ENCODE data around the gene NHLH1. TPM values are rescaled to one million over a fixed set of nuclear protein-coding genes. Genes with fewer than 3 reads are reported as not detected.

The NHLH1 gene
- total RNA-seq (under 1 TPM; 0.41 to 0.42 TPM), polyA plus RNA-seq (not detected)

GRCh38 chr1:160366731-160367515, at the start of gene NHLH1:
Gene NHLH1, plus strand, starts transcription at chr1:160367071. Its CDS starts 3,661 bp downstream, at chr1:160370732.
- H3K4me3 Mint-ChIP-seq: no peak within 1 kb of the TSS
- H3K36me3 Mint-ChIP-seq: no peaks in the 10 kb centered on the region
- H3K4me3 ChIP-seq (ENCODE audit: low read length in 2 of 2): no peak within 1 kb of the TSS
- ChIA-PET CTCF (ENCODE audit: partially characterized antibody) (interaction anchor here (3.3 kb wide), 1 partner anchor 9 kb away, joined by 16 read pairs; no protein-coding TSS in a partner anchor), POLR2A (ENCODE audit: partially characterized antibody) (no interaction called here)
- no peaks in the 10 kb centered on the region for H3K9me3 ChIP-seq (ENCODE audit: control insufficient read depth in 1 of 2, low read length in 2 of 2)
- peak within 1 kb of the TSS in 4 of 7 donors; percentile 55 to 81 (median 78) for H3K27ac Mint-ChIP-seq
- no peak within 1 kb of the TSS for H3K27ac ChIP-seq (ENCODE audit: low read depth, low read length)
- H3K4me1 ChIP-seq (ENCODE audit: insufficient read depth, low read length): no peaks in the 10 kb centered on the region
- peaks cover 0 to 1% (median 0%) of the 10 kb centered on the region in 8 donors for H3K9me3 Mint-ChIP-seq
- H3K27me3 ChIP-seq (ENCODE audit: insufficient read depth, low read length): no peaks in the 10 kb centered on the region
- H3K36me3 ChIP-seq (ENCODE audit: insufficient read depth, low read length): no peaks in the 10 kb centered on the region
- peaks cover 0 to 5% (median 4%) of the 10 kb centered on the region in 4 donors for H3K4me1 Mint-ChIP-seq
- intact Hi-C loops (cut with micrococcal nuclease): no loop called here
- no peak for DNase-seq
- no peaks in the 10 kb centered on the region for H3K27me3 Mint-ChIP-seq

- no peaks in the 10 kb centered on the region for H3K27me3 ChIP-seq (ENCODE audit: insufficient read depth, low read length)
- intact Hi-C loops (cut with micrococcal nuclease): no loop called here
- Mint-ChIP-seq H3K4me1 (peaks cover 18 to 32% (median 28%) of the 10 kb centered on the region in 4 donors), H3K27me3 (no peaks in the 10 kb centered on the region), H3K36me3 (peaks cover 64 to 71% of the 10 kb centered on the region in 2 donors), H3K4me3 (no peak overlapping the region), H3K9me3 (peaks cover 0 to 2% (median 2%) of the 10 kb centered on the region in 8 donors), H3K27ac (peak overlapping the region in 1 of 7 donors; percentile 72)
- ChIA-PET POLR2A (ENCODE audit: partially characterized antibody) (no interaction called here), CTCF (ENCODE audit: partially characterized antibody) (no interaction called here)
- no peak overlapping the region for H3K4me3 ChIP-seq (ENCODE audit: low read length in 2 of 2)
- no peak overlapping the region for H3K27ac ChIP-seq (ENCODE audit: low read depth, low read length)
- H3K36me3 ChIP-seq (ENCODE audit: insufficient read depth, low read length): peaks cover 50% of the 10 kb centered on the region
- H3K9me3 ChIP-seq (ENCODE audit: control insufficient read depth in 1 of 2, low read length in 2 of 2): no peaks in the 10 kb centered on the region
- no peak for DNase-seq
- no peaks in the 10 kb centered on the region for H3K4me1 ChIP-seq (ENCODE audit: insufficient read depth, low read length)
Observed at GRCh38 chr1:160322831-160323230, 44.0 kb upstream of the NHLH1 start.

GRCh38 chr1:160325252-160325651, 41.6 kb upstream of the NHLH1 start:
- H3K36me3 Mint-ChIP-seq: peaks cover 59 to 78% of the 10 kb centered on the region in 2 donors
- Histone ChIP-seq H3K27ac (ENCODE audit: low read depth, low read length) (no peak overlapping the region), H3K36me3 (ENCODE audit: insufficient read depth, low read length) (peaks cover 59% of the 10 kb centered on the region)

GRCh38 chr1:160326418-160326817, 40.5 kb upstream of the NHLH1 start:
- H3K4me1 Mint-ChIP-seq: peaks cover 6 to 13% (median 9%) of the 10 kb centered on the region in 4 donors
- peak overlapping the region in 1 of 7 donors; percentile 41 for H3K27ac Mint-ChIP-seq
- H3K9me3 Mint-ChIP-seq: no peaks in the 10 kb centered on the region
- Histone ChIP-seq H3K4me1 (ENCODE audit: insufficient read depth, low read length) (no peaks in the 10 kb centered on the region), H3K27ac (ENCODE audit: low read depth, low read length) (no peak overlapping the region), H3K9me3 (ENCODE audit: control insufficient read depth in 1 of 2, low read length in 2 of 2) (no peaks in the 10 kb centered on the region), H3K27me3 (ENCODE audit: insufficient read depth, low read length) (no peaks in the 10 kb centered on the region), H3K36me3 (ENCODE audit: insufficient read depth, low read length) (peaks cover 71% of the 10 kb centered on the region), H3K4me3 (ENCODE audit: low read length in 2 of 2) (no peak overlapping the region)
- H3K36me3 Mint-ChIP-seq: peaks cover 56 to 79% of the 10 kb centered on the region in 2 donors
- POLR2A ChIA-PET (ENCODE audit: partially characterized antibody): no interaction called here
- intact Hi-C loops (cut with micrococcal nuclease): no loop called here
- no peak overlapping the region for H3K4me3 Mint-ChIP-seq
- DNase-seq: no peak
- CTCF ChIA-PET (ENCODE audit: partially characterized antibody): interaction anchor here (0.9 kb wide), 1 partner anchor 35 kb away, joined by 3 read pairs; no protein-coding TSS in a partner anchor
- H3K27me3 Mint-ChIP-seq: no peaks in the 10 kb centered on the region

More at GRCh38 chr1:160325252-160325651, 41.6 kb upstream of the NHLH1 start:
- intact Hi-C loops (cut with micrococcal nuclease): no loop called here
- H3K27me3 Mint-ChIP-seq: no peaks in the 10 kb centered on the region
- H3K9me3 Mint-ChIP-seq: no peaks in the 10 kb centered on the region
- Histone ChIP-seq H3K4me3 (ENCODE audit: low read length in 2 of 2) (no peak overlapping the region), H3K4me1 (ENCODE audit: insufficient read depth, low read length) (no peaks in the 10 kb centered on the region), H3K27me3 (ENCODE audit: insufficient read depth, low read length) (no peaks in the 10 kb centered on the region), H3K9me3 (ENCODE audit: control insufficient read depth in 1 of 2, low read length in 2 of 2) (no peaks in the 10 kb centered on the region)
- peak overlapping the region in 1 of 7 donors; percentile 57 for H3K27ac Mint-ChIP-seq
- no peak for DNase-seq
- POLR2A ChIA-PET (ENCODE audit: partially characterized antibody): no interaction called here
- CTCF ChIA-PET (ENCODE audit: partially characterized antibody): interaction anchor here (0.9 kb wide), 1 partner anchor 34 kb away, joined by 3 read pairs; no protein-coding TSS in a partner anchor
- H3K4me3 Mint-ChIP-seq: no peak overlapping the region
- peaks cover 10 to 22% (median 15%) of the 10 kb centered on the region in 4 donors for H3K4me1 Mint-ChIP-seq

GRCh38 chr1:160328184-160328583, 38.7 kb upstream of the NHLH1 start:
- Mint-ChIP-seq H3K27ac (no peak overlapping the region), H3K27me3 (no peaks in the 10 kb centered on the region), H3K4me1 (peaks cover 0 to 5% (median 3%) of the 10 kb centered on the region in 4 donors), H3K4me3 (no peak overlapping the region), H3K36me3 (peaks cover 54 to 80% of the 10 kb centered on the region in 2 donors), H3K9me3 (no peaks in the 10 kb centered on the region)
- Histone ChIP-seq H3K4me1 (ENCODE audit: insufficient read depth, low read length) (no peaks in the 10 kb centered on the region), H3K9me3 (ENCODE audit: control insufficient read depth in 1 of 2, low read length in 2 of 2) (no peaks in the 10 kb centered on the region), H3K36me3 (ENCODE audit: insufficient read depth, low read length) (peaks cover 83% of the 10 kb centered on the region), H3K27me3 (ENCODE audit: insufficient read depth, low read length) (no peaks in the 10 kb centered on the region), H3K4me3 (ENCODE audit: low read length in 2 of 2) (no peak overlapping the region), H3K27ac (ENCODE audit: low read depth, low read length) (no peak overlapping the region)
- intact Hi-C loops (cut with micrococcal nuclease): no loop called here
- CTCF ChIA-PET (ENCODE audit: partially characterized antibody): interaction anchor here (0.7 to 1.8 kb wide), 4 partner anchors 10 to 250 kb away, joined by 3 to 5 read pairs (median 4); no protein-coding TSS in a partner anchor
- DNase-seq: no peak
- POLR2A ChIA-PET (ENCODE audit: partially characterized antibody): interaction anchor here (0.7 to 1.1 kb wide), 2 partner anchors 24 to 68 kb away, joined by 3 read pairs; no protein-coding TSS in a partner anchor

GRCh38 chr1:160330119-160330518, 36.8 kb upstream of the NHLH1 start:
- Mint-ChIP-seq H3K9me3 (no peaks in the 10 kb centered on the region), H3K4me3 (no peak overlapping the region), H3K27me3 (no peaks in the 10 kb centered on the region), H3K36me3 (peaks cover 57 to 84% of the 10 kb centered on the region in 2 donors), H3K27ac (peak overlapping the region in 4 of 7 donors; percentile 1 to 68 (median 47)), H3K4me1 (peaks cover 0 to 5% (median 3%) of the 10 kb centered on the region in 4 donors)
- H3K36me3 ChIP-seq (ENCODE audit: insufficient read depth, low read length): peaks cover 85% of the 10 kb centered on the region
- no peaks in the 10 kb centered on the region for H3K9me3 ChIP-seq (ENCODE audit: control insufficient read depth in 1 of 2, low read length in 2 of 2)
- H3K27me3 ChIP-seq (ENCODE audit: insufficient read depth, low read length): no peaks in the 10 kb centered on the region
- ChIA-PET CTCF (ENCODE audit: partially characterized antibody) (interaction anchor here (1.8 to 2.0 kb wide), 2 partner anchors 8 to 39 kb away, joined by 5 to 6 read pairs; no protein-coding TSS in a partner anchor), POLR2A (ENCODE audit: partially characterized antibody) (interaction anchor here (0.5 kb wide), 1 partner anchor 42 kb away, joined by 3 read pairs; no protein-coding TSS in a partner anchor)
- intact Hi-C loops (cut with micrococcal nuclease): no loop called here
- no peak overlapping the region for H3K27ac ChIP-seq (ENCODE audit: low read depth, low read length)
- no peaks in the 10 kb centered on the region for H3K4me1 ChIP-seq (ENCODE audit: insufficient read depth, low read length)
- no peak overlapping the region for H3K4me3 ChIP-seq (ENCODE audit: low read length in 2 of 2)
- DNase-seq: no peak

- Histone ChIP-seq H3K4me1 (ENCODE audit: insufficient read depth, low read length) (no peaks in the 10 kb centered on the region), H3K9me3 (ENCODE audit: control insufficient read depth in 1 of 2, low read length in 2 of 2) (no peaks in the 10 kb centered on the region), H3K27me3 (ENCODE audit: insufficient read depth, low read length) (no peaks in the 10 kb centered on the region), H3K36me3 (ENCODE audit: insufficient read depth, low read length) (peaks cover 73% of the 10 kb centered on the region), H3K4me3 (ENCODE audit: low read length in 2 of 2) (no peak overlapping the region), H3K27ac (ENCODE audit: low read depth, low read length) (no peak overlapping the region)
- H3K9me3 Mint-ChIP-seq: no peaks in the 10 kb centered on the region
- H3K36me3 Mint-ChIP-seq: peaks cover 52 to 80% of the 10 kb centered on the region in 2 donors
- no peak overlapping the region for H3K4me3 Mint-ChIP-seq
- peaks cover 0 to 6% (median 4%) of the 10 kb centered on the region in 4 donors for H3K4me1 Mint-ChIP-seq
- no peak for DNase-seq
- intact Hi-C loops (cut with micrococcal nuclease): no loop called here
- ChIA-PET CTCF (ENCODE audit: partially characterized antibody) (interaction anchor here (0.9 to 3.4 kb wide), 3 partner anchors 35 to 44 kb away, joined by 3 to 22 read pairs (median 4); no protein-coding TSS in a partner anchor), POLR2A (ENCODE audit: partially characterized antibody) (no interaction called here)
- H3K27ac Mint-ChIP-seq: no peak overlapping the region
- no peaks in the 10 kb centered on the region for H3K27me3 Mint-ChIP-seq
Observed at GRCh38 chr1:160332516-160332915, 34.4 kb upstream of the NHLH1 start.
